AG04450 (cell line): ENCODE data around the gene ANKRD40. TPM values are rescaled to one million over a fixed set of nuclear protein-coding genes. Genes with fewer than 3 reads are reported as not detected.
"Not testable (repeated sequence)": the region's sequence is repeated elsewhere in the genome, so short reads cannot be mapped to it uniquely, and the experiment has no call there.

Experiments
- CTCF ChIA-PET: fragments of 300-600, 350-600 bp; formaldehyde crosslinking; extraction: SDS; loops from one replicate; lab custom pipeline; 2022; ENCODE audit warnings: antibody characterized with exemption, inconsistent platforms; lab: Charles Lee
- POLR2A ChIA-PET: fragments of 350-600 bp; formaldehyde crosslinking; extraction: SDS; loops from one replicate; lab custom pipeline; 2021; ENCODE audit warnings: antibody characterized with exemption, inconsistent platforms; lab: Yijun Ruan, JAX
- DNase-seq: peaks from one replicate; pipeline ENCODE4 v3.0.0-alpha.2; 2011; ENCODE audit warnings: low read depth, low spot score
- H3K27ac ChIP-seq: one replicate; pipeline ENCODE4 v1.5.1; 2012; ENCODE audit warnings: low read depth, low read length, control low read depth
- H3K27me3 ChIP-seq: one replicate; pipeline ENCODE4 v1.6.0; 2012; ENCODE audit warnings: low read length; ENCODE audit not compliant: control insufficient read depth, insufficient read depth
- H3K4me3 ChIP-seq: 2 replicates; pipeline ENCODE4 v1.5.1; 2011; ENCODE audit warnings: mild to moderate bottlenecking, low read depth, low read length, control low read depth
- H3K9me3 ChIP-seq: 2 replicates; pipeline ENCODE4 v1.5.1; 2012; ENCODE audit warnings: low read length; ENCODE audit not compliant: control insufficient read depth, insufficient read depth
- CTCF ChIP-seq: IDR thresholded peaks from 2 replicates; pipeline ENCODE4 v1.5.1; 2011; ENCODE audit warnings: low read depth, low read length, control low read depth, inconsistent platforms
- polyA plus RNA-seq: library from polyadenylated mRNA; depleted of rRNA; stranded (reverse); fragments of >200 nt; gene quantifications from 2 replicates; pipeline ENCODE4 v1.2.3, GENCODE V29; 2011

Gene ANKRD40
- polyA plus RNA-seq, 1 experiment, result 39.8 TPM

GRCh38 chr17:50681263-50682200 lies 26.2 kb downstream of the ANKRD40 start:
- peak; percentile 55 for DNase-seq
- peak overlapping the region; percentile 21 for H3K27ac ChIP-seq
- TF ChIP-seq CTCF, result peak; percentile 81
- H3K9me3 ChIP-seq, result no peaks in the 10 kb centered on the region
- ChIA-PET POLR2A (no interaction called here), CTCF (interaction anchor here (0.6 to 3.7 kb wide), 12 partner anchors 8 to 135 kb away, joined by 3 to 28 read pairs (median 3); partner anchors contain the start of gene SPATA20)
- H3K4me3 ChIP-seq, result no peak overlapping the region
- H3K27me3 ChIP-seq, result no peaks in the 10 kb centered on the region

DNA sequence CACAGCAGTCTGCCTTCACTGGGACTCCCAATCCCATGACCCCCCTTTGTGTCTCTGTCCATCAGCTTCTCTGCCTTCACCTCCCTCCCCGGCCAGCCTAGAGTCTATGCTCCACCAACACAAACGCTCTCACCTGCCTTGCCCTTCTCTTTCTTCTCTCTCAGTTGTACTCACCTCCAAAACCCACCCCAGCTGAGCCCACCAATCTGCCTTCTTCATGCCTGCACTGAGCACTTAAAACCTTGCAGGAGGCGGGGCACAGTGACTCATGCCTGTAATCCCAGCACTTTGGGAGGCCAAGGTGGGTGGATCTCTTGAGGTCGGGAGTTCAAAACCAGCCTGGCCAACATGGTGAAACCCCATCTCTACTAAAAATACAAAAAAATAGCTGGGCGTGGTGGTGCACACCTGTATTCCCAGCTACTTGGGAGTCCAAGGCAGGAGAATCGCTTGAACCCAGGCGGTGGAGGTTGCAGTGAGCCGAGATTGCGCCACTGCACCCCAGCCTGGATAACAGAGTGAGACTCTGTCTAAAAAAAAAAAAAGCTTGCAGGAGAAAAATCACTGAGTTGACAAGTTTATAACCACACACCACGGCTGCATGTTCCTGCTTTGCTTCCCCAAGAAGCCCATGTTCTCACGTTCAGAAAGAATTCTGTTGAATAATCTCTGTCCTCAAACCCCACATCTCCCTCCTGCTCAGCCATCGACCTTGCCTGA lies 27.0 kb downstream of the ANKRD40 start:
- H3K4me3 ChIP-seq, DNase-seq, H3K27me3 ChIP-seq, POLR2A ChIA-PET, H3K9me3 ChIP-seq: not testable (repeated sequence)
- CTCF ChIA-PET, result interaction anchor here (0.6 to 3.7 kb wide), 9 partner anchors 8 to 133 kb away, joined by 3 to 28 read pairs (median 3); no protein-coding TSS in a partner anchor
- peak overlapping the region; percentile 21 for H3K27ac ChIP-seq

DNA sequence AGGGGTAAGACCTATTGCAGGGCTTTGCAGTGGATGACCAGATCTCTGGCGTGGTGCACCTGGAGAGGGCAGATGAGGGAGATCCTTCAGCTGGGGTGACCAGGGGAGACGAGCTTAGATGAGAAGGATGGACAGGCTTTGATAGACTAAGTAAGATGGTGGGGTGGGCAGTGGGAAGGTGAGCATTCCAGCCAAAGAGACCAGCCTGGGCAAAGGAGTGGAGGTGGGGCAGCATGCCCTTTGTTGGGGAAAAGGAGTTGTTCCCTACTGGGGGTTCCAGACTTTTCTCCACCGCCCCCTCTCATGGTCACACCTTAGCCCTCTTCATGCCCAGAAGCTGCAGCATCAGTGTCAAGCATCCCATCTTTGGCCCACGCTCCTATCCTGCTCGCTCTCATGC lies 27.6 kb downstream of the ANKRD40 start:
- Histone ChIP-seq H3K27ac (no peak overlapping the region), H3K27me3 (no peaks in the 10 kb centered on the region), H3K4me3 (no peak overlapping the region), H3K9me3 (no peaks in the 10 kb centered on the region)
- CTCF ChIA-PET, result interaction anchor here (0.9 to 3.7 kb wide), 4 partner anchors 15 to 130 kb away, joined by 3 to 28 read pairs (median 5); no protein-coding TSS in a partner anchor
- POLR2A ChIA-PET, result no interaction called here
- no peak for DNase-seq
- TF ChIP-seq CTCF, result no peak

DNA sequence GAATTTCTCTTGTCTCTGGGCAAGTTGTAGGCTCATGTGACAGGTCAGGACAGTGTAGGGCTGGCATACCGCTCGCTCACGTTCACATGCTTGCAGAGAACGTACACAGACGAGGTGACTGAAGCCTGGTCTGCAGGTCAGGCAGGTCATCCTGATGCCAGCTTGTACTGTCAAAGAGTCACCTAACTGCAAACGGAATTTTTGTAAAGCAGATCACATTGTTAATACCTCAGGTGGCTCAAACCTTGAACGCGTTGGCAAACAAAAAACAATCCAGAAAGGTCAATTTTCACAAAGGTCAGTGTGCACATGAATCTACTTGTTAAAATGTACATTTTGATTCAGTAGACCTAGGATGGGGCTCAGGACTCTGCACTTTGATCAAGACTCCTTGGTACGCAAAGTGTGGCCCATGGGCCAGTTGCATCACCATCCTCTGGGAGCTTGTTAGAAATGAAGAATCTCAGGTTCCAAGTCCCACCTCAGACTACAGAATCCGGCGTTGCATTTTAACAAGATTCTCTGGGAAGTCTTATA lies 28.6 kb downstream of the ANKRD40 start:
- Histone ChIP-seq H3K9me3 (no peaks in the 10 kb centered on the region), H3K27me3 (no peaks in the 10 kb centered on the region), H3K27ac (no peak overlapping the region), H3K4me3 (no peak overlapping the region)
- CTCF ChIA-PET, result no interaction called here
- TF ChIP-seq CTCF, result no peak
- DNase-seq, result no peak
- POLR2A ChIA-PET, result no interaction called here

DNA sequence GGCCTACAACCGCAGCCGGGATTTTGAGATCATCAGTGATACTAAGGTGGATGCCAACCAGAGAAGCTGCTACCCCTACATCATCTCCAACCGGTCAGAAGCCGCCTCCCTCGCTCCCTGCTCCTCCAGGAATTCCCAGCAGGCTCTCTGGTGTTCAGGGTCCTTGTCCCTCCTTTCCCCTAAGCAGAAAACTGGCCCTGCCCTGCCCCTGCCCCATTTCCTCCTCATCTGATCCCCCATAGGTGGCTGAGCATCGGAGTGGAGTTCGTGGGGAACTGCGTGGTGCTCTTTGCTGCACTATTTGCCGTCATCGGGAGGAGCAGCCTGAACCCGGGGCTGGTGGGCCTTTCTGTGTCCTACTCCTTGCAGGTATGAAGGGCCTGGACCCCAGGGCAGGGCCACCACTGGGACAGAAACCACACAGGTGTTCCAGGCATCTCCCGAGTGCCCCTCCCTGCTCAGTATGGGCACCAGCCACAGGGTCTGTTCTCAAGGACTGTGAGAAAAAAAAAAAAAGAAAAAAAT lies 29.8 kb downstream of the ANKRD40 start:
- TF ChIP-seq CTCF, result no peak
- Histone ChIP-seq H3K27me3 (no peaks in the 10 kb centered on the region), H3K4me3 (no peak overlapping the region), H3K9me3 (no peaks in the 10 kb centered on the region), H3K27ac (no peak overlapping the region)
- no peak for DNase-seq
- POLR2A ChIA-PET, result no interaction called here
- CTCF ChIA-PET, result no interaction called here
